IPS DF 6.9 (cell line): ENCODE results near the gene PLEKHS1.
"Not testable (repeated sequence)": the region's sequence is repeated elsewhere in the genome, so short reads cannot be mapped to it uniquely, and the experiment has no call there.

Experiments
- DNase-seq: peaks from one replicate; pipeline ENCODE4 v3.0.0-alpha.2; 2013; ENCODE audit warnings: low read depth, low spot score
- H3K27ac ChIP-seq: one replicate; pipeline ENCODE4 v1.5.1; 2013; ENCODE audit warnings: low read length, control low read depth
- H3K27me3 ChIP-seq: 2 replicates; pipeline ENCODE4 v1.6.1; 2013; ENCODE audit warnings: mild to moderate bottlenecking, low read length; ENCODE audit not compliant: control insufficient read depth, insufficient read depth
- H3K36me3 ChIP-seq: 2 replicates; pipeline ENCODE4 v1.6.1; 2013; ENCODE audit warnings: low read length; ENCODE audit not compliant: control insufficient read depth, insufficient read depth
- H3K4me1 ChIP-seq: 2 replicates; pipeline ENCODE4 v1.6.1; 2013; ENCODE audit warnings: low read length; ENCODE audit not compliant: control insufficient read depth, insufficient read depth
- H3K4me3 ChIP-seq: 2 replicates; pipeline ENCODE4 v1.5.1; 2013; ENCODE audit warnings: mild to moderate bottlenecking, low read length
- H3K9me3 ChIP-seq: 2 replicates; pipeline ENCODE4 v1.6.1; 2013; ENCODE audit warnings: low read length, inconsistent platforms; ENCODE audit not compliant: control insufficient read depth, insufficient read depth
- WGBS: extraction: QIAGEN DNeasy Blood & Tissue Kit; methylation state at CpG from one replicate; pipeline ENCODE4 v1.1.7; 2013; ENCODE audit warnings: mixed read lengths, missing lambda C conversion rate; ENCODE audit not compliant: insufficient read length, insufficient coverage; 5-methylcytosine and 5-hydroxymethylcytosine counted together

The PLEKHS1 gene

DNA sequence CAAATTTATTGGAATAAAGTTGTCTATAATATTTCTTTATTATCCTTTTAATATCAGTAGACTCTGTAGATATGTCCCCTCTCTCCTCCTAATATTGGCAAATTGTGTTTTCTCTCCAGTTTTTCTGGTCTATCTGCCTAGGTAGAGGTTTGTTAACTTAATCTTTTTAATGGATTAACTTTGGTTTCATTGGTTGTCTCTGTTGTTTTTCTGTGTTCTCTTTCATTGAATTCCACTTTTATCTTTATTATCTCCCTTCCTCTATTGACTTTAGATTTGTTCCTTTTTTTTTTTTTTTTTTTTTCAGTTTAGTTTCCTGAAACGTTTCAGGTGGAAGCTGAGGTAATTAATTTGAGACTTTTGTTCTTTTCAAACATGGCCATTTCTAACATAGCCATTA, 10.6 kb downstream of the PLEKHS1 start:
- H3K27ac ChIP-seq = no peak overlapping the region
- WGBS = no CpG with 5 or more reads among the region's 1 CpG
- H3K9me3 ChIP-seq = no peaks in the 10 kb centered on the region
- H3K36me3 ChIP-seq = no peaks in the 10 kb centered on the region
- no peak for DNase-seq
- H3K4me1 ChIP-seq = no peaks in the 10 kb centered on the region
- H3K27me3 ChIP-seq = no peaks in the 10 kb centered on the region
- no peak overlapping the region for H3K4me3 ChIP-seq

DNA sequence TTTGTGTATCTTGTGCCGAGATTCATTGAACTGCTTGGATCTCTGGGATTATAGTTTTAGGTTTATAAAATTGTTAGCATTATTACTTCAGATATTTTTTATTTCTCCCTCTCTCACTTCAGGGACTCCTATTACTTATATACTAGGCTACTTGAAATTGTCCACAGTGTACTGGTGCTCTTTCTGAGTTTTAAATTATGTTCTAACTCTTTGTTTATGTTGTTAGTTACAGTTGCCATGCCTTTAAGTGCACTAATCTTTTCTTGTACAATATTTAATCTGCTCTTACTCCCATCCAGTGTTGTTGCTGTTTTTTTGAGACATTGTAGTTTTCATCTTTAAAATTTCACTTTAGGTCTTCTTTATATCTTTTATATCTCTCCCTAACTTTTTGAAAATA, 13.1 kb downstream of the PLEKHS1 start:
- H3K36me3 ChIP-seq = no peaks in the 10 kb centered on the region
- H3K9me3 ChIP-seq = no peaks in the 10 kb centered on the region
- H3K4me1 ChIP-seq = no peaks in the 10 kb centered on the region
- WGBS = no CpG with 5 or more reads among the region's 1 CpG
- no peaks in the 10 kb centered on the region for H3K27me3 ChIP-seq
- no peak overlapping the region for H3K4me3 ChIP-seq
- H3K27ac ChIP-seq = no peak overlapping the region
- DNase-seq = no peak

DNA sequence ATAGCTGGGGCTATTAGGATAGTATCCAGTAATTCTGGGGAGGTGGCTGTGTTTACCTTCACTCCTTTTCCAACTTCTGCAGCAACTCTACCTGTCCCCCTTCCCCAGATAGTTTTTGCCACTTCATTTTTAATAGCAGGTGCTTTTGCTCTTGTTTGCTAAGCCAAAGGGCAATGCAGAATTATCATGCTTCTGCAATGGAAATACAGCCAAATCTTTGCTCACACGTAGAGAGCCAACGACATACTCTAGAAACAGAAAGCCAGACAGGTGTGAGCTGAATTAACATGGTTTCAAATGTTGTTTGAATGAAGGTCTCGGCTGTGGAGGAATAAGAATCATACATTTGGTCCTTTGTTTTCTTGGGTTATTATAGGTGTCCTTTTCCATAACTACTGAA, 14.4 kb downstream of the PLEKHS1 start:
- H3K9me3 ChIP-seq = no peaks in the 10 kb centered on the region
- H3K27me3 ChIP-seq = no peaks in the 10 kb centered on the region; the same call in 1 of the 2 replicates
- no peak overlapping the region for H3K4me3 ChIP-seq
- no peak overlapping the region for H3K27ac ChIP-seq
- H3K36me3 ChIP-seq = no peaks in the 10 kb centered on the region
- no peak for DNase-seq
- H3K4me1 ChIP-seq = no peaks in the 10 kb centered on the region
- no CpG with 5 or more reads among the region's 3 CpGs for WGBS

DNA sequence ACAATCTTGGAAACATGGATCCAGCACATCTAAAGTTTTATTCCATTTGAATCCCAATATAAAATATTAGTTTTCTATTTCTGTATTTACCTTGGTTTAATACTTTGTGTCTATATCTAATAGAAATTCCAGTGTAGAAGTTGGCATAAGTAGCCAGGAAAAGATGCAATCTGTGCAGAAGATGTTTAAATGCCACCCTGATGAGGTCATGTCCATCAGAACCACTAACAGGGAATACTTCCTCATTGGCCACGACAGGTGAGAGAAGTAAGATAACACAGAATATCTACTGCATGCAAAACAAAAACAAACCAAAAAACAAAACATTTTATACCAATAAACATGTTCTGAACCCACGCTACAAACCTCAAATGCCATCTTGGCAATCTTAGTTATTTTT, 15.7 kb downstream of the PLEKHS1 start:
- Histone ChIP-seq H3K27ac (no peak overlapping the region), H3K4me1 (no peaks in the 10 kb centered on the region), H3K4me3 (no peak overlapping the region), H3K9me3 (no peaks in the 10 kb centered on the region), H3K27me3 (no peaks in the 10 kb centered on the region; the same call in 1 of the 2 replicates), H3K36me3 (no peaks in the 10 kb centered on the region)
- no peak for DNase-seq
- 100% methylated on average over 1 of the region's 2 CpGs for WGBS

DNA sequence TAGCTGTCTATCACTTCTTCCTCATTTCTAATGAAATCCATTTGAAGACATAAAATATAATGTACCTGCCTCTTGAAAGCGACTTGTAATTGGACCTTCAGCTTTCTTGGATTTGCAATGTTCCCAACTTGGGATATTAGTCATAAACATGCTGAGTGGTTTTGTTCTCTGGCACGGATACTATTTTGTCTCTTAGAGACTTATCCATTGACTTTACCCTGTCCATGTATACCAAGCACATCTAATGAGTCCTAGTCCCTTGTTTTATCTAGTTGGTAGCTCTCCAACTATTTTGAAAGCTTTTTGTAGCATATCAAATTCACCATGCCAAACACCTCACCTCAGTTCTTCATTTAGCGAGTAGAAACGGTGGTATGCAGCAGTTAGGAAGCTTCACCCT, 18.9 kb downstream of the PLEKHS1 start:
- no peaks in the 10 kb centered on the region; the same call in 1 of the 2 replicates for H3K27me3 ChIP-seq
- no peak overlapping the region for H3K27ac ChIP-seq
- DNase-seq = no peak
- WGBS = no CpG with 5 or more reads among the region's 4 CpGs
- no peaks in the 10 kb centered on the region for H3K4me1 ChIP-seq
- no peaks in the 10 kb centered on the region for H3K9me3 ChIP-seq
- H3K36me3 ChIP-seq = no peaks in the 10 kb centered on the region
- no peak overlapping the region for H3K4me3 ChIP-seq

DNA sequence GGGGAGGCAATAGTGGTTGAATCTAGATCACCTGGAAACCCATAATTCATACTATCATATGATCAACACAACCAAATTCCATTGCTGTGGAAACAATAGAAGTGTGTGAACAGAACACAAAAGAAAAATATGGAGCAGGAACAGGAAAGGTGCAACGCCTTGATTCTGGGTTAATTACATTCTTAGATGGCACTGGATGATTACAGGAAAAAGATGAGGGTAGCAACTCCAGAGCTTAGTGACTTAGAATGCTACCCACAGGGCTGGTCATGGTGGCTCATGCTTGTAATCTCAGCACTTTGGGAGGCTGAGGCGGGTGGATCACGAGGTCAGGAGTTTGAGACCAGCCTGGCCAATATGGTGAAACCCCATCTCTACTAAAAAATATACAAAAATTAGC, 19.6 kb downstream of the PLEKHS1 start:
- H3K4me3 ChIP-seq, H3K9me3 ChIP-seq, H3K27ac ChIP-seq, H3K27me3 ChIP-seq, H3K4me1 ChIP-seq, H3K36me3 ChIP-seq, DNase-seq: not testable (repeated sequence)
- no CpG with 5 or more reads among the region's 3 CpGs for WGBS

DNA sequence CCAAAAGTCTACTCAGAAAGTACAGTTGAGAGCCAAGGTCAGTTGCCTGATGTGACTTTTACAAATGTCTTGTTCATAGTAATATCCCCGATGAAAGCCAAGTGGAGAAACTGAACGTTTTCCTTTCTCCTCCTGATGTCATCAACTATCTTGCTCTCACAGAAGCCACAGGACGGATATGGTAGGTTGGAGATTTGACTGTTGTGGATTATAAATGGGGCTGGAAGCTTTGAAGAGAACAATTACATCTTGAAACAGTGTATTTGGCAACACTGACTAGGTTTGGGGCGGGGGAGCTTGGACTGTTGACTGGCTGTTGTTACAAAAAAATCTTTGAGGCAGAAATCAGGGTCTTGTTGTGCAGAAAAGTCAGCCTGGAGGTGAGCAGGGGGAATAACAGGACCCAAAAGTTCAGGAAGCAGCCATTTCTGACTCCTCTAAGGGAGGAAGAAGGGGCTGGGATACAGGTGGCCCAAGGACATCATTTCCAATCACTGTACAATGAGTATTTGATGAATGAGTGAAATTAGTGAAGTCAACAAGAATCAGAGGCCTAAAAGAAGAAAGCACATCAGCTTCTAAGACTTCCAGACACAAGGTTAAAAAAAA, 24.3 kb downstream of the PLEKHS1 start:
- DNase-seq = no peak
- H3K27me3 ChIP-seq = no peaks in the 10 kb centered on the region
- H3K4me3 ChIP-seq = no peak overlapping the region
- H3K27ac ChIP-seq = no peak overlapping the region
- no peaks in the 10 kb centered on the region for H3K36me3 ChIP-seq
- H3K4me1 ChIP-seq = no peaks in the 10 kb centered on the region
- H3K9me3 ChIP-seq = no peaks in the 10 kb centered on the region
- WGBS = no CpG with 5 or more reads among the region's 4 CpGs

DNA sequence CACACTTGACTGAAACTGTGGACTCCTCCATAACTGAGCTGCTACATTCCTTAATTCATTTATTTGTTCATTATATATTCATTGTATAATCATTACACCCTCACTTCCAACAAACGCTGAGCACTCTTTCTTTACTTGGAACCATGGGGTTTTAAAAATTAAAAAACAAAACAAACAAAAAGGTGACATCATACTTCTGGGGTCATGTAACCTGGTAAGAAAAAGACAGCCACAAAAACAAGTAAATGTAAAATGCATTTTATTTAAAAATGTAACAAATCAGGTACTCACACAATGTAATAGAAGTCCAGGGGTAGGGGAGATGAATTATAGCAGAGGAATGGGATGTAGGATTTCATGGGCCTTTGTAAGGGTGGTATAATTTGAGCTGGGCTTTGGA, 25.1 kb downstream of the PLEKHS1 start:
- DNase-seq = no peak
- no peaks in the 10 kb centered on the region for H3K27me3 ChIP-seq
- H3K27ac ChIP-seq = no peak overlapping the region
- no peak overlapping the region for H3K4me3 ChIP-seq
- no peaks in the 10 kb centered on the region for H3K9me3 ChIP-seq
- WGBS = no CpG with 5 or more reads among the region's 1 CpG
- H3K36me3 ChIP-seq = no peaks in the 10 kb centered on the region
- no peaks in the 10 kb centered on the region for H3K4me1 ChIP-seq

DNA sequence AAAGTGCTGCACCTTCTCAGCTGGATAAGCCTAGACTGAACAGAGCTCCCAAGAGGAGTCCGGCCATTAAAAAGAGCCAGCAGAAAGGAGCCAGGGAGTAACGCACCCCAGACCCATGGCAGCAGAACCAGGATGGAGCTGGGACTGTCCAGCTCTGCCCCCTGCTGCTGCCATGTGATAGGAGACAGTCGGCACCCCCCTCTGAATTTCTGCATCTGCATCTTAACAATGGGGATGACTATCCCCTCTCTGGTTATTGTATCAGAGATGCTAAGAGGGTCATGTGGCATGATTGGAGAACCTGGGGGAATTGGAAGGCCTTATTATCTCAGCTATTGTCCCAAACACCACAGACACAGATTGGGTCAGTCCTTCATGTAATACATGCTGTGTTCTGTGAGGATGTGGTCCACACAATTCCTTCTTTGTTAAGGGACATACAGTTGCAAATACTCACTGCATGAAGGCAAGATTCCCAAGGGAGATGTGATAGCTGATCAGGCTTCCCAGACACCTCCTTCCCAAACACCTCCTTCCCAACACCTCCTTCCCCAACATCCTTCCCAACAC, 29.3 kb downstream of the PLEKHS1 start:
- Histone ChIP-seq H3K9me3 (no peaks in the 10 kb centered on the region), H3K27ac (no peak overlapping the region), H3K36me3 (no peaks in the 10 kb centered on the region), H3K4me3 (no peak overlapping the region), H3K27me3 (no peaks in the 10 kb centered on the region), H3K4me1 (no peaks in the 10 kb centered on the region)
- no CpG with 5 or more reads among the region's 3 CpGs for WGBS
- no peak for DNase-seq

DNA sequence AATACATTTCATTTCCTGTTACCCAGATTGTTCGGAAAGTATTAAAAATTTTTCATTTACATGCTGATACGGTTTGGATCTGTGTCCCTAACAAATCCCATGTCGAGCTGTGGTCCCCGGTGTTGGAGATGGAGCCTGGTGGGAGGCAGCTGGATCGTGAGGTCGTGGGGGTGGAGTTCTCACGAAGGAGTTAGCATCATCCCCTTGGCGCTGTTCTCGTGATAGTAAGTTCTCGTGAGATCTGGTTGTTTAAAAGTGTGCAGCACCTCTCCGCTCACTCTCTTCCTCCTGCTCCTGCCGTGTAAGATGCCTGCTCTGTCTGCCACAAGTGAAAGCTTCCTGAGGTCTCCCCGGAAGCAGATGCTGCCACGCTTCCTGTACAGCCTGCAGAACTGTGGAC, 30.9 kb downstream of the PLEKHS1 start:
- Histone ChIP-seq H3K36me3 (no peaks in the 10 kb centered on the region), H3K27me3 (no peaks in the 10 kb centered on the region), H3K4me1 (no peaks in the 10 kb centered on the region), H3K9me3 (no peaks in the 10 kb centered on the region), H3K4me3 (no peak overlapping the region), H3K27ac (no peak overlapping the region)
- no CpG with 5 or more reads among the region's 14 CpGs for WGBS
- no peak for DNase-seq
